HEK293 (cell line): ENCODE data around the gene CCDC88C.

Experiments used
- PRDM1 ChIP-seq: fragments of 450-650 bp; formaldehyde crosslinking; IDR thresholded peaks from 2 replicates; pipeline ENCODE4; 2016; ENCODE audit warnings: missing biosample characterization, missing genetic modification characterization
- ZBTB8A ChIP-seq: fragments of 450-650 bp; formaldehyde crosslinking; IDR thresholded peaks from 2 replicates; pipeline ENCODE4 v1.5.1; 2016; ENCODE audit warnings: missing biosample characterization, missing genetic modification characterization
- ZNF214 ChIP-seq: fragments of 450-650 bp; formaldehyde crosslinking; IDR thresholded peaks from 2 replicates; pipeline ENCODE4 v1.5.1; 2017; ENCODE audit warnings: missing biosample characterization, mild to moderate bottlenecking, missing genetic modification characterization, borderline replicate concordance
- ZNF335 ChIP-seq: fragments of 450-650 bp; formaldehyde crosslinking; conservative IDR thresholded peaks from 2 replicates; pipeline ENCODE4 v1.5.1; 2016; ENCODE audit warnings: missing biosample characterization, missing genetic modification characterization
- TF ChIP-seq, protein P1 (sequence below): fragments of 450-650 bp; formaldehyde crosslinking; conservative IDR thresholded peaks from 2 replicates; pipeline ENCODE4 v1.5.1; 2016; ENCODE audit warnings: low read depth, missing biosample characterization, missing genetic modification characterization
- TF ChIP-seq, protein P2 (sequence below): fragments of 450-650 bp; formaldehyde crosslinking; IDR thresholded peaks from 2 replicates; pipeline ENCODE4 v1.5.1; 2016; ENCODE audit warnings: missing biosample characterization, missing genetic modification characterization

GRCh38 chr14:91376547-91377477 is 40.8 kb downstream of the CCDC88C start:
- TF ChIP-seq ZNF335 (tag by site-specific recombination) (no peak), PRDM1 (tag by site-specific recombination) (no peak), ZBTB8A (no peak), ZNF214 (no peak)
- TF ChIP-seq, protein P1, sequence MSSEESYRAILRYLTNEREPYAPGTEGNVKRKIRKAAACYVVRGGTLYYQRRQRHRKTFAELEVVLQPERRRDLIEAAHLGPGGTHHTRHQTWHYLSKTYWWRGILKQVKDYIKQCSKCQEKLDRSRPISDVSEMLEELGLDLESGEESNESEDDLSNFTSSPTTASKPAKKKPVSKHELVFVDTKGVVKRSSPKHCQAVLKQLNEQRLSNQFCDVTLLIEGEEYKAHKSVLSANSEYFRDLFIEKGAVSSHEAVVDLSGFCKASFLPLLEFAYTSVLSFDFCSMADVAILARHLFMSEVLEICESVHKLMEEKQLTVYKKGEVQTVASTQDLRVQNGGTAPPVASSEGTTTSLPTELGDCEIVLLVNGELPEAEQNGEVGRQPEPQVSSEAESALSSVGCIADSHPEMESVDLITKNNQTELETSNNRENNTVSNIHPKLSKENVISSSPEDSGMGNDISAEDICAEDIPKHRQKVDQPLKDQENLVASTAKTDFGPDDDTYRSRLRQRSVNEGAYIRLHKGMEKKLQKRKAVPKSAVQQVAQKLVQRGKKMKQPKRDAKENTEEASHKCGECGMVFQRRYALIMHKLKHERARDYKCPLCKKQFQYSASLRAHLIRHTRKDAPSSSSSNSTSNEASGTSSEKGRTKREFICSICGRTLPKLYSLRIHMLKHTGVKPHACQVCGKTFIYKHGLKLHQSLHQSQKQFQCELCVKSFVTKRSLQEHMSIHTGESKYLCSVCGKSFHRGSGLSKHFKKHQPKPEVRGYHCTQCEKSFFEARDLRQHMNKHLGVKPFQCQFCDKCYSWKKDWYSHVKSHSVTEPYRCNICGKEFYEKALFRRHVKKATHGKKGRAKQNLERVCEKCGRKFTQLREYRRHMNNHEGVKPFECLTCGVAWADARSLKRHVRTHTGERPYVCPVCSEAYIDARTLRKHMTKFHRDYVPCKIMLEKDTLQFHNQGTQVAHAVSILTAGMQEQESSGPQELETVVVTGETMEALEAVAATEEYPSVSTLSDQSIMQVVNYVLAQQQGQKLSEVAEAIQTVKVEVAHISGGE = no peak
- TF ChIP-seq, protein P2, sequence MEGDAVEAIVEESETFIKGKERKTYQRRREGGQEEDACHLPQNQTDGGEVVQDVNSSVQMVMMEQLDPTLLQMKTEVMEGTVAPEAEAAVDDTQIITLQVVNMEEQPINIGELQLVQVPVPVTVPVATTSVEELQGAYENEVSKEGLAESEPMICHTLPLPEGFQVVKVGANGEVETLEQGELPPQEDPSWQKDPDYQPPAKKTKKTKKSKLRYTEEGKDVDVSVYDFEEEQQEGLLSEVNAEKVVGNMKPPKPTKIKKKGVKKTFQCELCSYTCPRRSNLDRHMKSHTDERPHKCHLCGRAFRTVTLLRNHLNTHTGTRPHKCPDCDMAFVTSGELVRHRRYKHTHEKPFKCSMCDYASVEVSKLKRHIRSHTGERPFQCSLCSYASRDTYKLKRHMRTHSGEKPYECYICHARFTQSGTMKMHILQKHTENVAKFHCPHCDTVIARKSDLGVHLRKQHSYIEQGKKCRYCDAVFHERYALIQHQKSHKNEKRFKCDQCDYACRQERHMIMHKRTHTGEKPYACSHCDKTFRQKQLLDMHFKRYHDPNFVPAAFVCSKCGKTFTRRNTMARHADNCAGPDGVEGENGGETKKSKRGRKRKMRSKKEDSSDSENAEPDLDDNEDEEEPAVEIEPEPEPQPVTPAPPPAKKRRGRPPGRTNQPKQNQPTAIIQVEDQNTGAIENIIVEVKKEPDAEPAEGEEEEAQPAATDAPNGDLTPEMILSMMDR (tag by site-specific recombination) = no peak
